PC-3 (cell line): Measurements from ENCODE around the gene SLC31A1. TPM values are rescaled to one million over a fixed set of nuclear protein-coding genes. Genes with fewer than 3 reads are reported as not detected.

Experiments
- ATAC-seq: fragments of 200-7000 bp; cut with Tn5 transposase; 2 replicates; pipeline ENCODE4 v1.9.1; 2020; ENCODE audit warnings: mild to moderate bottlenecking, moderate library complexity
- BruUV-seq: library from RNA; stranded (reverse); fragments of 400-500 nt; replicated peaks from 2 replicates; lab custom pipeline; 2021; lab: Mats Ljungman, UMichigan
- CTCF ChIA-PET: fragments of 300-600 bp; sonication (Branson Sonifier 250); formaldehyde crosslinking; loops from one replicate; lab custom pipeline; 2022; ENCODE audit warnings: antibody characterized with exemption; lab: Charles Lee
- POLR2A ChIA-PET: fragments of 300-600 bp; sonication (Branson Sonifier 250); formaldehyde crosslinking; loops from one replicate; lab custom pipeline; 2022; ENCODE audit warnings: antibody characterized with exemption; ENCODE audit not compliant: unreplicated experiment; lab: Charles Lee
- DNase-seq: peaks from one replicate; pipeline ENCODE4 v3.0.0-alpha.2; 2015
- H2AFZ ChIP-seq: fragments of 300-600 bp; sonication (generic); 2 replicates; pipeline ENCODE4 v1.6.0; 2016; ENCODE audit warnings: antibody characterized with exemption, low read length
- H3F3A ChIP-seq: fragments of 300-600 bp; sonication (generic); one replicate; pipeline ENCODE4 v1.6.0; 2017; ENCODE audit warnings: antibody characterized with exemption, low read length, control low read depth, mild to moderate bottlenecking; ENCODE audit not compliant: unreplicated experiment
- H3K27ac ChIP-seq: fragments of 300-600 bp; sonication (generic); 2 replicates; pipeline ENCODE4 v1.5.1; 2016; ENCODE audit warnings: mild to moderate bottlenecking, low read length
- H3K27me3 ChIP-seq: fragments of 300-600 bp; sonication (generic); 2 replicates; pipeline ENCODE4 v1.6.1; 2016; ENCODE audit warnings: low read length, mixed read lengths
- H3K36me3 ChIP-seq: fragments of 300-600 bp; sonication (generic); 2 replicates; pipeline ENCODE4 v1.6.1; 2016; ENCODE audit warnings: low read depth, mixed run types, low read length, mixed read lengths
- H3K4me1 ChIP-seq: fragments of 300-600 bp; sonication (generic); 2 replicates; pipeline ENCODE4 v1.5.1; 2016; ENCODE audit warnings: low read length; ENCODE audit not compliant: insufficient read depth
- H3K4me2 ChIP-seq: fragments of 300-600 bp; sonication (generic); 2 replicates; pipeline ENCODE4 v1.6.0; 2016; ENCODE audit warnings: low read length
- H3K4me3 ChIP-seq: fragments of 300-600 bp; sonication (generic); 2 replicates; pipeline ENCODE4 v1.5.1; 2016; ENCODE audit warnings: mild to moderate bottlenecking, low read length, mixed read lengths
- H3K79me2 ChIP-seq: fragments of 300-600 bp; sonication (generic); 2 replicates; pipeline ENCODE4 v1.6.1; 2017; ENCODE audit warnings: low read length, mixed read lengths
- H3K9ac ChIP-seq: fragments of 300-600 bp; sonication (generic); 2 replicates; pipeline ENCODE4 v1.6.0; 2016; ENCODE audit warnings: mild to moderate bottlenecking, low read length
- H3K9me2 ChIP-seq: fragments of 300-600 bp; sonication (generic); replicated peaks from 2 replicates; pipeline ENCODE4 v1.6.1; 2016; ENCODE audit warnings: mixed run types, low read length, mixed read lengths
- H3K9me3 ChIP-seq: fragments of 300-600 bp; sonication (generic); 2 replicates; pipeline ENCODE4 v1.6.1; 2016; ENCODE audit warnings: low read length, mixed read lengths
- H4K20me1 ChIP-seq: fragments of 300-600 bp; sonication (generic); 2 replicates; pipeline ENCODE4 v1.6.1; 2016; ENCODE audit warnings: low read length, mixed read lengths
- EZH2 ChIP-seq: fragments of 300-600 bp; sonication (generic); IDR thresholded peaks from one replicate; pipeline ENCODE4 v1.6.1; 2017; ENCODE audit warnings: antibody characterized with exemption, mild to moderate bottlenecking, low read length; ENCODE audit not compliant: unreplicated experiment
- EZH2phosphoT487 ChIP-seq: fragments of 300-600 bp; sonication (generic); IDR thresholded peaks from 2 replicates; pipeline ENCODE4 v1.6.1; 2018; ENCODE audit warnings: mild to moderate bottlenecking, antibody characterized with exemption, low read length, borderline replicate concordance
- intact Hi-C: fragments of 100-400 bp; cut with micrococcal nuclease; formaldehyde crosslinking; loops from 2 replicates; pipeline ENCODE4 v1.9.0; 2023
- total RNA-seq: library from RNA; depleted of rRNA; stranded (reverse); fragments of >200 nt; gene quantifications from 2 replicates; pipeline ENCODE4 v1.2.3, GENCODE V29; 2014
- TF ChIP-seq, protein P1 (sequence below): fragments of 300-600 bp; sonication (generic); conservative IDR thresholded peaks from 2 replicates; pipeline ENCODE4 v1.5.1; 2017; ENCODE audit warnings: antibody characterized with exemption, low read depth, mild to moderate bottlenecking, low read length

SLC31A1 gene
- total RNA-seq, 1 experiment from 2014 or later, result 9.7 TPM

DNA sequence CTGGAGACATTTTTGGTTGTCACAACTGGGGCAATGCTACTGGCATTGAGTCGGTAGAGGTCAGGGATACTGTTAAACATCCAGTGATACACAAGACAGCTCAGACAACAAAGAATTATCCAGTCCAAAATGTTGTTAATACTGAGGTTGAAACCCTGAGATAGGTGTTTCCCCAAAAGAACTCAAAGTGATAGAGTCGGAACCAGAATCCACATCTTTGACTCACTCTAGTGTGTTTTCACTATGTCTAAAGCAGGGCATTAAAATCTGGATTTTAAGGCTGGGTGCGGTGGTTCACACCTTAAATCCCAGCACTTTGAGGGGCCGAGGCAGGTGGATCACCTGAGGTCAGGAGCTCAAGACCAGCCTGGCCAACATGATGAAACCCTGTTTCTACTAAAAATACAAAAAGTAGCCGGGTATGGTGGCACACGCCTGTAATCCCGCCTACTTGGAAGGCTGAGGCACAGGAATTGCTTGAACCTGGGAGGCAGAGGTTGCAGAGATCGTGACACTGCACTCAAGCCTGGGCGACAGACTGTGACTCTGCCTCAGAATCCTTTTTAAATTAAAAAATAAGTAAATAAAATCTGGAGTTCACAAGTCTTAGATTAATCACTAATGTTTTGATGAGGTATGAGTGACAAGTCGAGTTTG, 17.0 kb downstream of the SLC31A1 start:
- intact Hi-C loops, result no loop called here
- POLR2A ChIA-PET, result no interaction called here
- Histone ChIP-seq H4K20me1 (no peaks in the 10 kb centered on the region), H3F3A (no peaks in the 10 kb centered on the region), H3K27ac (no peak overlapping the region), H3K4me1 (no peaks in the 10 kb centered on the region), H3K79me2 (no peaks in the 10 kb centered on the region), H3K9me2 (no peaks in the 10 kb centered on the region), H3K4me2 (no peak overlapping the region), H3K4me3 (no peak overlapping the region), H3K9me3 (no peaks in the 10 kb centered on the region), H3K36me3 (no peaks in the 10 kb centered on the region), H3K9ac (no peak overlapping the region), H2AFZ (no peak overlapping the region), H3K27me3 (no peaks in the 10 kb centered on the region)
- DNase-seq, result no peak
- CTCF ChIA-PET, result no interaction called here
- ATAC-seq, result no peak
- BruUV-seq, result no TSS peak
- no peak for TF ChIP-seq EZH2
- no peak for TF ChIP-seq EZH2phosphoT487
- TF ChIP-seq, protein P1, sequence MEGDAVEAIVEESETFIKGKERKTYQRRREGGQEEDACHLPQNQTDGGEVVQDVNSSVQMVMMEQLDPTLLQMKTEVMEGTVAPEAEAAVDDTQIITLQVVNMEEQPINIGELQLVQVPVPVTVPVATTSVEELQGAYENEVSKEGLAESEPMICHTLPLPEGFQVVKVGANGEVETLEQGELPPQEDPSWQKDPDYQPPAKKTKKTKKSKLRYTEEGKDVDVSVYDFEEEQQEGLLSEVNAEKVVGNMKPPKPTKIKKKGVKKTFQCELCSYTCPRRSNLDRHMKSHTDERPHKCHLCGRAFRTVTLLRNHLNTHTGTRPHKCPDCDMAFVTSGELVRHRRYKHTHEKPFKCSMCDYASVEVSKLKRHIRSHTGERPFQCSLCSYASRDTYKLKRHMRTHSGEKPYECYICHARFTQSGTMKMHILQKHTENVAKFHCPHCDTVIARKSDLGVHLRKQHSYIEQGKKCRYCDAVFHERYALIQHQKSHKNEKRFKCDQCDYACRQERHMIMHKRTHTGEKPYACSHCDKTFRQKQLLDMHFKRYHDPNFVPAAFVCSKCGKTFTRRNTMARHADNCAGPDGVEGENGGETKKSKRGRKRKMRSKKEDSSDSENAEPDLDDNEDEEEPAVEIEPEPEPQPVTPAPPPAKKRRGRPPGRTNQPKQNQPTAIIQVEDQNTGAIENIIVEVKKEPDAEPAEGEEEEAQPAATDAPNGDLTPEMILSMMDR, result no peak

DNA sequence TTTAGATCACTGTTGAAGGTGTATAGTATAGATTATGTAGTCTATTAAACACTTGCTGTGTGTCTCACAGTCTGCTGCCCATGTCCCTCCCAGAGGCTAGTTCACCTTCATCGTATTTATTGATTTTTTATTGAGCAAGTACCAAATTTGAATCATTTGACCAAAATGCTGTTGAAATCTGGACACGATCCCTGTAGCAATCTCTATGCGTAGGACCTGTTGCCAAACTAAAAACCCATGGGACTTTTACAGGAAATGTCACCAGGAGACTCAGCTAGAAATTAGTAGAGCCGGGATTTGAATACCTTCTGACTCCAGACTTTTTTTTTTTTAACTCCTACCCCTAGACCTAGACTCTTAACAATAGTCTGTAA, 17.5 kb downstream of the SLC31A1 start:
- CTCF ChIA-PET, result no interaction called here

DNA sequence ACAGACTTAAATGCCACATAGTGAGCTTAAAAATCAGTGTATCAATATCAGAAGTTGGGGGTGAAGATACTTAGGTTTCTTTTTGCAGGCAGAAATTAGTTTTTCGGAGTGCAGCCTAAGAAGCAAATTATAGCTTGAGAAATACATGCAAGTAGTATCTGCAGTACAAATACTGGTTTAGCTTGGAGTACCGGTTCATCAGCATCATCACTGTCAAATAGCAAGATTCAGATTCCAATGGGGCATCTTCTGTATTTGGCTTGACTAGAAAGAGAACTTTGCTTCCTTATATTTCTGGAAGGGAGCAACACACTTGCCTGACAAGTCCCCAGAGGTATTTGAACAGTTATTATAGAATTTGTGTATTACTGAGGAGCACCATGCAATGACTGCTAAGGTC, 19.8 kb downstream of the SLC31A1 start:
- no peak overlapping the region for H3K27ac ChIP-seq
- no peak for ATAC-seq
- TF ChIP-seq, protein P1, result no peak
- no peak for TF ChIP-seq EZH2
- no peak for TF ChIP-seq EZH2phosphoT487
- no peaks in the 10 kb centered on the region for H3K9me2 ChIP-seq
- ChIA-PET POLR2A (no interaction called here), CTCF (no interaction called here)
- no peaks in the 10 kb centered on the region for H3K4me1 ChIP-seq
- H3K27me3 ChIP-seq, result no peaks in the 10 kb centered on the region
- H2AFZ ChIP-seq, result no peak overlapping the region
- H3F3A ChIP-seq, result no peaks in the 10 kb centered on the region
- BruUV-seq, result no TSS peak
- DNase-seq, result no peak
- H3K4me3 ChIP-seq, result no peak overlapping the region
- intact Hi-C loops, result no loop called here
- H3K4me2 ChIP-seq, result no peak overlapping the region
- no peaks in the 10 kb centered on the region for H3K79me2 ChIP-seq
- H4K20me1 ChIP-seq, result no peaks in the 10 kb centered on the region
- no peaks in the 10 kb centered on the region for H3K36me3 ChIP-seq
- no peaks in the 10 kb centered on the region for H3K9me3 ChIP-seq
- H3K9ac ChIP-seq, result no peak overlapping the region

More for the DNA sequence above, 17.5 kb downstream of the SLC31A1 start:
- H3K27ac ChIP-seq, result no peak overlapping the region
- no peaks in the 10 kb centered on the region for H3K36me3 ChIP-seq
- DNase-seq, result no peak
- no peak overlapping the region for H3K9ac ChIP-seq
- no peaks in the 10 kb centered on the region for H3K4me1 ChIP-seq
- BruUV-seq, result no TSS peak
- no peaks in the 10 kb centered on the region for H3K27me3 ChIP-seq
- intact Hi-C loops, result no loop called here
- no peak overlapping the region for H3K4me3 ChIP-seq
- ATAC-seq, result no peak
- no peaks in the 10 kb centered on the region for H3K9me2 ChIP-seq
- H3K79me2 ChIP-seq, result no peaks in the 10 kb centered on the region
- POLR2A ChIA-PET, result no interaction called here
- no peaks in the 10 kb centered on the region for H3F3A ChIP-seq
- TF ChIP-seq EZH2 (no peak), EZH2phosphoT487 (no peak)
- TF ChIP-seq, protein P1, result no peak
- no peak overlapping the region for H3K4me2 ChIP-seq
- no peaks in the 10 kb centered on the region for H4K20me1 ChIP-seq
- H2AFZ ChIP-seq, result no peak overlapping the region
- no peaks in the 10 kb centered on the region for H3K9me3 ChIP-seq
